Measurements from ENCODE around the gene FRMD4A. TPM values are rescaled to one million over a fixed set of nuclear protein-coding genes. Genes with fewer than 3 reads are reported as not detected.

FRMD4A gene
- polyA plus RNA-seq (2012; ENCODE audit: missing spikeins), result 25.9 TPM

DNA sequence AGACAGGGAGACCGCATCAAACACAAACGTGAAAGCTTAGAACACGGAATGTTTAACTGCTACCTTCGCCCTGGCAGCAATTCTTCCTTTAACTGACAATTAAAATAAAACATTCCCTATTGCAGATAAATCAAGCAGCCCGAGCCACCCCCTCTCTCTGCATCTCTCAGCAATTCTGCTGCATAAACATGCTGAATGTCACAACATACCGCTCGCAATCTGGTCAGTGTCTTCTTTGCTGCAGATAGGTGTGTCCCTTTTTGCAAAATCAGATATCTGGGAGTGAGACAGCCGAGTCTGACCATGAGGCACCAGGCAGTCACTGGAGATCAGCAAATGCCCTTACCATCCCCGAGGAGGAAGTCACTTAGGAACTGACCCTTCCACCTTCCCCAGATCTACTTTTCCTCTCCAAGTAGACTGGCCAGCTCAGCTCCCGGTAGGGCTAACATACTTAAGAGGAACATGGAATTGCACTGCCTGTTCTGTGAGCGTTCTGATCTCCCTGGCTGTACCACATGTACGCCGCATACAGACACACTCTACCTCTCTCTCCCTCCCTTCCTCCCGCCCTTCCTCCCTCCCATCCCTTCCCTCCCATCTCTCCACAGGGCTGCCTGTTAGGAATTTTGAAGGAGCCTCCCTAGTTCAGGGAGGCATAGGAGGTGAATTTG, at the start of gene FRMD4A:
Gene FRMD4A (minus strand): TSS at position 537 of the 674 bp plus-strand sequence.
- no peak for DNase-seq (ENCODE audit: insufficient read length)
- TF ChIP-seq TAF1 (IDR thresholded peaks at IDR 0.05; ENCODE audit: borderline replicate concordance, low read depth, low read length) (no peak), POLR2A (IDR thresholded peaks at IDR 0.05; ENCODE audit: low read depth, low read length) (no peak), POLR2AphosphoS5 (IDR thresholded peaks at IDR 0.05; ENCODE audit: low read depth, low read length) (no peak)
- FAIRE-seq, result no peak

DNA sequence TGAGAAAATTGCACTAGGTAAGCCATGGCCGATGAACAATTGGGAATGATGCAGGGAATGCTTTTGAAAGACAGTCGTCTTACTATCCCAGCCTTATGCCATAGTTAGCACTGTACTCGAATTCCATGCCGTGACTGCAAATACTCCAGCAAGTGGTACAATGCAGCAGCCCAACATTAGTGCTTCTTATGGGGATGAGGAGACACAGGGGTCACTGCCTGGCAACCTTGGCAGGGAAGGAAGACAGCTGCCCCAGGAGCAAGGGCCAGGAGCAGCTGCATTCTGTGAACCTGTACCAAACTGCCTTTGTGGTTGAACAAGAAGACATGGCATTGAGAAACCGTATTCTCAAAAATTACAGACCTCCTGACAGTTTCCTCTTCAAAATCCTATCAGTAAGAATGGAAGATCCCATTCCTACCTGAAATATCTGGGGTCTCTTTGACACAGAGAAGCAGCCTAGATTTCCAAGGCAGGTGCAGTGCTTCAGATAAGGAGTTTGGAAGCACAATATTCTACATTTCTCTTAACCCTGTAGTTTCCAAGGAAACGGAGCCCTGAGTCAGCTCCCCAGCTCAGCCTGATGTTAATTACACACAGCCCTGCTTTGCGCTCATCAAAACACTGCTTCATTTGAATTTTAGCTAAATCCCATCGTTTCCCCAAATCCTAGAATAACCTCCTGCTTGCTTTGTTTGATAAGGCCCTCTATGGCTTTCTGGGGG, 49.0 kb upstream of the FRMD4A start:
- DNase-seq (ENCODE audit: insufficient read length), result no peak
- TF ChIP-seq POLR2AphosphoS5 (IDR thresholded peaks at IDR 0.05; ENCODE audit: low read depth, low read length) (no peak), TAF1 (IDR thresholded peaks at IDR 0.05; ENCODE audit: borderline replicate concordance, low read depth, low read length) (no peak), POLR2A (IDR thresholded peaks at IDR 0.05; ENCODE audit: low read depth, low read length) (no peak)
- FAIRE-seq, result no peak

DNA sequence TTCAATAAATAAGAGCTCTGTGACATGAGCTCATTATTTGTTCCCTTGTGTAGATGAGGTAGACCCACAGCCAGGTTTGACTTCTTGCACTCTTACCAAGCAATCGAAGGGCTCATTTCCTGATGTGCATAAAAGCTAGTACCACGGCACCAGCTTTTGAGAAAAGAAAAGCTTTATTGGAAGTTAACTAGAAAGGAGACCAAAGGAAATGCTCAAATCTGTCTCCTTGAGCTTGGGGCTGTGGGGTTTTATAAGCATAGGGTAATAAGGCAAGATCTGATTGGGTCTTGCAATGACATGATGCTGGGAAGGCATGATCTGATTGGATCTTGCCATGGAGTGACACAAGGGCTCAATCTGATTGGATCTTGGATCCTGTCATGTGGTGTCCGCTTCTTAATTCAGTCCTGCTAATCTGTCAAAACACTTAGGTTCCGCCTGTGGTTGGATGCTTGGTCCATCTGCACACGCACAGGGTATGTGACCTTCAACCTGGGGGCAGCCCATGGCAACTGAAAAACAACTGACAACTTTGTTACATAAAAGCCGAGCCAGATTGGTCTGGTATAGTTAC, 47.8 kb upstream of the FRMD4A start:
- DNase-seq (ENCODE audit: insufficient read length), result no peak
- TF ChIP-seq POLR2AphosphoS5 (IDR thresholded peaks at IDR 0.05; ENCODE audit: low read depth, low read length) (no peak), POLR2A (IDR thresholded peaks at IDR 0.05; ENCODE audit: low read depth, low read length) (no peak), TAF1 (IDR thresholded peaks at IDR 0.05; ENCODE audit: borderline replicate concordance, low read depth, low read length) (no peak)
- FAIRE-seq, result no peak

DNA sequence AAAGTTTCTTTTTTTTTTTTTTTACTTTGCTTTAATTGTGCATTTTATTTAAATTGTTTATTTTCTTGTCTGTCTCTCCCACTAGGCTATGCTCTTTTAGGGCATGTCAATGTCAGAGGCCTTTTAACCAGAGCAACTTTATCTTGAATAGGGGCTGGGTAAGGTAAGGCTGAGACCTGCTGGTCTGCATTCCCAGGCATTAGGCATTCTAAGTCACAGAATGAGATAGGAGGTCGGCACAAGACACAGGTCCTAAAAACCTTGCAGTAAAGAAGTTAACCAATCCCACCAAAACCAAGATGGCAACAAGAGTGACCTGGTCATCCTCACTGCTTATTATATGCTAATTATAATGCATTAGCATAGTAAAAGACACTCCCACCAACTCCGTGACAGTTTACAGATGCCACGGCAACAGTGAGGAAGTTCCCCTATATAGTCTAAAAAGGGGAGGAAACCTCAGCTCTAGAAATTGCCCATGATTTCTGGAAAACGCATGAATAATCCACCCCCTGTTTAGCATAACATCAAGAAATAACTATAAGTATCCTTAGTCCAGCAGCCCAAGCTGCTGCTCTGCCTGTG, 47.0 kb upstream of the FRMD4A start:
- no peak for FAIRE-seq
- no peak for TF ChIP-seq TAF1 (IDR thresholded peaks at IDR 0.05; ENCODE audit: borderline replicate concordance, low read depth, low read length)
- no peak for TF ChIP-seq POLR2AphosphoS5 (IDR thresholded peaks at IDR 0.05; ENCODE audit: low read depth, low read length)
- TF ChIP-seq POLR2A (IDR thresholded peaks at IDR 0.05; ENCODE audit: low read depth, low read length), result no peak
- DNase-seq (ENCODE audit: insufficient read length), result no peak

DNA sequence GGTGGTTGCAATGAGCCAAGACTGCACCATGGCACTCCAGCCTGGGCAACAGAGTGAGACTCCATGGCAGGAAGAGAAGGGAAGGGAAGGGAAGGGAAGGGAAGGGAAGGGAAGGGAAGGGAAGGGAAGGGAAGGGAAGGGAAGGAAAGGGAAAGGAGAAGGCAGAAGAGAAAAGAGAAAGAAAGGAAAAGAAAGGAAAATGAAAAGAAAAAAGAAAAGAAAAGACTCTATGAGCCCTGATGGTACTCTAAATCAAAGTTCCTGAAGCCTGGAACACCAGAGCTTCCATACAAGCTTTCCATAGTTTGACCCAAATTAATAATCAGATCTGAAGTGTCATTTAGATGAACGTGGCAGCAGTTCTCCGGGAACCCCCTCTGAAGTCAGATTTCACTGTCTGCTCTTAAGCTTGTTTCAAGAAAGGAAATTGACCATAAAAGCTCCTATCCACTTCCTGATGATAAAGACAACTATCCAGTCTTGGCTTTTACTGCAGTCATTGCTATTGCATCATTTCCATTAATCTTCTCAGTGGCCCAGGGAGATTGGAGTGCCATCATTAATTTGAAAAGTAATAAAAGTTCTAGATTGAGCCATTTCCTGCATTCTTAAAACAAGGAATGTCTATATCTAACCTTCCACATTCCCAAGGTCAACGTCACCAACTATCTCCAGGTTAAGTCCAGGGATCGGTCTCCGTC, 44.2 kb upstream of the FRMD4A start:
- no peak for TF ChIP-seq POLR2A (IDR thresholded peaks at IDR 0.05; ENCODE audit: low read depth, low read length)
- FAIRE-seq (no peak), DNase-seq (ENCODE audit: insufficient read length) (no peak)

DNA sequence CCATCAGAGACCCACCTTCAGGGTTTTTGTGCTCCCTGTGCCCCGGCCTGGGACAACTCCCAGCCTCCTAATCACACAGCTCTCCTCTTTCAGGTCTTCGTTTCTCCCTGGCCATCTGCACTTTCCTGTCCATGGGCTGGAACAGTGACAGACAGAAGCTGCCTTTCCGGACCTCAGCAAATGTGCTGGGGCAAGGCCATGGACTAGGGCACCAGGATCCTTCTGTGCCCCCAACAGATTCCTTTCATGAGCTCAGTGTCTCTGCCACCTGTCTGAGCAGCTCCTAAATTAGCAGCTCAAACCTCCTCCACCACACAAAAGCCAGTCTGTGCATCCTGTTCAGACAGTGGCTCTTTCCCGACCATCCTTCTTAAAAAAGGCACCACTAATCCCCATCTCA, 41.9 kb upstream of the FRMD4A start:
- TF ChIP-seq POLR2AphosphoS5 (IDR thresholded peaks at IDR 0.05; ENCODE audit: low read depth, low read length) (no peak), TAF1 (IDR thresholded peaks at IDR 0.05; ENCODE audit: borderline replicate concordance, low read depth, low read length) (no peak), POLR2A (IDR thresholded peaks at IDR 0.05; ENCODE audit: low read depth, low read length) (no peak)
- DNase-seq (ENCODE audit: insufficient read length), result no peak
- FAIRE-seq, result no peak

DNA sequence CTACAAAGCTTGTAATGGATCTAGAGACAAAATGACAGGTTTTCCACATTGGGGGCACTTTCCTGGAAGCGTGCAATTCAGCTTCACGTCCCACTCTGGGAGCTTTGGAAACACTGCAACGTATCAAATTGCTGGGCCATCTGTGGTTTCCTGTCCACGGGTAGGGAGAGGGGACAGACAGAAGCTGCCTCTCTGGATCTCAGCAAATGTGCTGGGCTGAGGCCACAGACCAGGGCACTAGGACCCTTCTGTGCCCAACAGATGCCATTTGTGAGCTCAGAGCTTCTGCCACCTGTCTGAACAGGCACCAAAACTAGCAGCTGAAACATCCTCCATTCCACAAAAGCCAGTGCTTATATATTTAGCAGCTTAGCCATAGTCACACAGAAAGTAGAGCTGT, 40.9 kb upstream of the FRMD4A start:
- no peak for TF ChIP-seq POLR2AphosphoS5 (IDR thresholded peaks at IDR 0.05; ENCODE audit: low read depth, low read length)
- TF ChIP-seq TAF1 (IDR thresholded peaks at IDR 0.05; ENCODE audit: borderline replicate concordance, low read depth, low read length), result no peak
- TF ChIP-seq POLR2A (IDR thresholded peaks at IDR 0.05; ENCODE audit: low read depth, low read length), result no peak
- DNase-seq (ENCODE audit: insufficient read length) (no peak), FAIRE-seq (no peak)

DNA sequence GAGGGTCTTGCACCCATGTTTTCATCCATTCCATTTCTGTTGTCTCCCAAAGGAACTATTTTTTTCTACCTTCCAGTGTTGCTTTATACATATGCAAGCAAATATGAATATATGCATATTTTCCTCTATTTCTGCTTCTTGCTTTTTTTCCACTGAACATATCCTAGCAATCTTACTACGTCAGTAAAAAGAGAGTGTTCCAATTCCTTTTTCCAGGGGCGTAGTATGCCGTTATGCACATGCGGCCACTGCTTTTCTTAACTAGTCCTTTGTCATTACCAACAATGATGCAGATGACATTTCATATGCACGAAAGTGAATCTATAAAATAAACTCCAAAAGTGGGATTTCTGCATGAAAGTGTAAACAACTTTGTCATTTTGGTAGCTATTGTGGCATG, 40.2 kb upstream of the FRMD4A start:
- TF ChIP-seq TAF1 (IDR thresholded peaks at IDR 0.05; ENCODE audit: borderline replicate concordance, low read depth, low read length), result no peak
- TF ChIP-seq POLR2AphosphoS5 (IDR thresholded peaks at IDR 0.05; ENCODE audit: low read depth, low read length), result no peak
- TF ChIP-seq POLR2A (IDR thresholded peaks at IDR 0.05; ENCODE audit: low read depth, low read length), result no peak
- FAIRE-seq (no peak), DNase-seq (ENCODE audit: insufficient read length) (no peak)

DNA sequence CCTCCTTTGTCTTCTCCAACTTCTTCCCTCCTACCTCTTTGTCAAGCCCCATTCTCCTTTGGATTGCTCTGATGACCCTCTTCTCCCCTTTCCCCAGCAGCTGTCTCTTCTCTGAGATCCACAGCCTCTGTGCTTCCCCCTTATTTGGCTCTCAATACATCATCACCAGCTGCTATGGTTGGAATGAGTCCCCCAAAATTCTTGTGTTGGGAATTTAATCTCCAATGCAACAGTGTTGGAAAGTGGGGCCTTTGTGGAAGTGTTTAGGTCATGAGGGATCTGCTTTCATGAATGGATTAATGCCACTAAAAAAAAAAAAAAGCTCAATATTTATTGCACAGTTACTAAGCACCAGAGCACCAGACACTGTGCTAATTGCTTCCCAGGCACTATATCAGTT, 39.2 kb upstream of the FRMD4A start:
- no peak for DNase-seq (ENCODE audit: insufficient read length)
- no peak for FAIRE-seq
- no peak for TF ChIP-seq TAF1 (IDR thresholded peaks at IDR 0.05; ENCODE audit: borderline replicate concordance, low read depth, low read length)
- TF ChIP-seq POLR2AphosphoS5 (IDR thresholded peaks at IDR 0.05; ENCODE audit: low read depth, low read length), result no peak
- no peak for TF ChIP-seq POLR2A (IDR thresholded peaks at IDR 0.05; ENCODE audit: low read depth, low read length)

DNA sequence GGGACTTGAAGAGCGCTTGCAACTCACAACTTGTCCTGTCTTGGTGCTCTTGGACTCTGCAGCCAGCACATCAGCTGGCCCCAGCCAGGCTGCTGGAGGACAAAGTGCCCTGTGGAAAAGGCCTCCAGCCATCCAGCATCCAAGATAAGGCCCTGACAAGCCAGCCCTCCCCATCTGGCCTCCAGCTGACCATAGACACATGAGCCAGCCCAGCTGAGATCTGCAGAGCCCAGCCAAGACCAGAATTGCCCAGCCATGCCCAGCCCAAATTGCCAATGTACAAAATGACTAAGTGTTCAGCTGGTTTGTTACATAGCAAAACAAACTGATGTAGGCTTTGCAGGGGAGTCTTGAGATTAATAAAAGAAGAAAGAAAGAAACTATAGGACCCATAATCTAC, 36.0 kb upstream of the FRMD4A start:
- TF ChIP-seq TAF1 (IDR thresholded peaks at IDR 0.05; ENCODE audit: borderline replicate concordance, low read depth, low read length), result no peak
- no peak for TF ChIP-seq POLR2A (IDR thresholded peaks at IDR 0.05; ENCODE audit: low read depth, low read length)
- TF ChIP-seq POLR2AphosphoS5 (IDR thresholded peaks at IDR 0.05; ENCODE audit: low read depth, low read length), result no peak

DNA sequence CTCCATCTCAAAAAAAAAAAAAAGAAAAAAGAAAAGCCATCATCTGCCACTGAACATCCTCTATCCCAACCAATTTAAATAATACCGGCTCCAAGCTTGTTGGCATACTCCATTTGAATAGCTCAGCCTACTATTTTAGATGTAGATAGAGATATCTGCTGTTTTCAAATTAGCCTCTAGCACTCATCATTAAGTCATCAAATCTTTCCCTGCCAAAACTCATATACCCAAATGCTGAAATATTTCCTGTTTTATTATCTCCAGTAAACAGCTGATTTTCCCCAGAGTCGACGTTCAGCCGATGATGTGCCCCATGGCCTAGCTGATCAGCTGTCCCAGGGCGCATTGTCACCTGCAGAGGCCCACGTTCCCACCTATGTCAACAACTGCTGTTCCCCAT, 34.5 kb upstream of the FRMD4A start:
- FAIRE-seq, result no peak
- DNase-seq (ENCODE audit: insufficient read length), result no peak
- no peak for TF ChIP-seq POLR2A (IDR thresholded peaks at IDR 0.05; ENCODE audit: low read depth, low read length)
- TF ChIP-seq POLR2AphosphoS5 (IDR thresholded peaks at IDR 0.05; ENCODE audit: low read depth, low read length), result no peak
- no peak for TF ChIP-seq TAF1 (IDR thresholded peaks at IDR 0.05; ENCODE audit: borderline replicate concordance, low read depth, low read length)

More for the DNA sequence above, 36.0 kb upstream of the FRMD4A start:
- FAIRE-seq (no peak), DNase-seq (ENCODE audit: insufficient read length) (no peak)

All from GM12892 (cell line).